Keratinocyte (primary cell): ENCODE measurements around the gene CIB4. TPM values are rescaled to one million over a fixed set of nuclear protein-coding genes. Genes with fewer than 3 reads are reported as not detected.

Source experiments
- DNase-seq: peaks from one replicate; pipeline ENCODE4 v3.0.0-alpha.2; 2011; ENCODE audit warnings: low read depth, missing footprints, low spot score
- FAIRE-seq: peaks from 2 replicates; lab custom pipeline; 2011; peaks lifted over from hg19 to GRCh38; lab: Jason Lieb, UNC
- H2AFZ ChIP-seq: 2 replicates; pipeline ENCODE4 v1.6.0; 2012; ENCODE audit warnings: low read length, control low read depth, inconsistent platforms; ENCODE audit not compliant: control insufficient read depth
- H3K27ac ChIP-seq: 2 replicates; pipeline ENCODE4 v1.5.1; 2011; ENCODE audit warnings: low read length; ENCODE audit not compliant: control insufficient read depth, insufficient read depth
- H3K27me3 ChIP-seq: 3 replicates; pipeline ENCODE4 v1.6.0; 2011; ENCODE audit warnings: low read length; ENCODE audit not compliant: control insufficient read depth, insufficient read depth; ENCODE audit errors: extremely low read depth
- H3K36me3 ChIP-seq, 2 experiments: 2 replicates in 1 of 2; 3 replicates in 1 of 2; pipeline ENCODE4 v1.5.1; 2011; ENCODE audit warnings: low read length in 2 of 2, mild to moderate bottlenecking in 1 of 2; ENCODE audit not compliant: control insufficient read depth in 2 of 2, insufficient read depth in 2 of 2; ENCODE audit errors: extremely low read depth in 1 of 2
- H3K4me1 ChIP-seq: 3 replicates; pipeline ENCODE4 v1.5.1; 2011; ENCODE audit warnings: low read length; ENCODE audit not compliant: control insufficient read depth, insufficient read depth; ENCODE audit errors: extremely low read depth
- H3K4me2 ChIP-seq: 3 replicates; pipeline ENCODE4 v1.6.0; 2011; ENCODE audit warnings: low read depth, low read length; ENCODE audit not compliant: control insufficient read depth, insufficient read depth; ENCODE audit errors: extremely low read depth
- H3K4me3 ChIP-seq, 3 experiments: fragments of 200-600 bp in 1 of 3; sonication (generic) in 1 of 3; 2 replicates in 2 of 3; 3 replicates in 1 of 3; pipeline ENCODE4 v1.5.1; 2011 to 2016; ENCODE audit warnings: low read length in 3 of 3, mild to moderate bottlenecking in 3 of 3, control low read depth in 2 of 3, inconsistent platforms in 1 of 3, low read depth in 1 of 3, mixed read lengths in 1 of 3, mixed run types in 1 of 3, moderate library complexity in 1 of 3; ENCODE audit not compliant: control insufficient read depth in 2 of 3, insufficient read depth in 2 of 3; ENCODE audit errors: extremely low read depth in 1 of 3
- H3K79me2 ChIP-seq: 2 replicates; pipeline ENCODE4 v1.6.0; 2012; ENCODE audit warnings: low read length; ENCODE audit not compliant: control insufficient read depth, insufficient read depth
- H3K9ac ChIP-seq: 3 replicates; pipeline ENCODE4 v1.6.0; 2011; ENCODE audit warnings: low read length; ENCODE audit not compliant: control insufficient read depth, insufficient read depth; ENCODE audit errors: extremely low read depth
- H3K9me1 ChIP-seq: 3 replicates; pipeline ENCODE4 v1.6.0; 2011; ENCODE audit warnings: low read length; ENCODE audit not compliant: control insufficient read depth, insufficient read depth; ENCODE audit errors: extremely low read depth
- H3K9me3 ChIP-seq: 2 replicates; pipeline ENCODE4 v1.5.1; 2012; ENCODE audit warnings: low read depth, low read length; ENCODE audit not compliant: control insufficient read depth
- H4K20me1 ChIP-seq: 3 replicates; pipeline ENCODE4 v1.6.0; 2011; ENCODE audit warnings: low read length; ENCODE audit not compliant: control insufficient read depth, insufficient read depth; ENCODE audit errors: extremely low read depth
- CTCF ChIP-seq, 3 experiments: IDR thresholded peaks in 1 of 3; conservative IDR thresholded peaks in 1 of 3; optimal IDR thresholded peaks in 1 of 3; 2 replicates in 2 of 3; 3 replicates in 1 of 3; pipeline versions ENCODE3 to v1.5.1; 2011; ENCODE audit warnings: low read length in 3 of 3, mild to moderate bottlenecking in 3 of 3, moderate library complexity in 2 of 3, control low read depth in 1 of 3, inconsistent platforms in 1 of 3; ENCODE audit not compliant: insufficient read depth in 2 of 3; ENCODE audit errors: extremely low read depth in 1 of 3
- EZH2 ChIP-seq: IDR thresholded peaks from one replicate; pipeline ENCODE4 v1.6.1; 2012; ENCODE audit warnings: inconsistent platforms, mild to moderate bottlenecking, low read length, moderate library complexity
- dilution Hi-C: fragments of 300-500 bp; cut with MboI; formaldehyde crosslinking; loops from one replicate; pipeline ENCODE4 v1.7.0; 2020; ENCODE audit warnings: low sequenced_read_pairs; ENCODE audit not compliant: extremely low pct_ligation_motif_present
- polyA plus RNA-seq, 5 experiments: library from polyadenylated mRNA; depleted of rRNA in 3 of 5; stranded (reverse) in 3 of 5; stranded (forward) in 1 of 5; unstranded in 1 of 5; fragments of >200 nt; gene quantifications; 1 replicate in 1 of 5; 2 replicates in 3 of 5; 3 replicates in 1 of 5; pipeline versions ENCODE4 v1.2.1 to v1.2.3, GENCODE V29; 2011 to 2012; ENCODE audit warnings: missing spikeins in 2 of 5, low read depth in 1 of 5, low replicate concordance in 1 of 5

Gene CIB4
- polyA plus RNA-seq, 1 donor (not counting 4 experiments of a cell fraction or from before 2014, with no cell fraction given): not detected

- no peak for FAIRE-seq
- Histone ChIP-seq H3K27ac (no peak overlapping the region), H4K20me1 (no peaks in the 10 kb centered on the region), H3K9ac (no peak overlapping the region), H3K9me1 (no peaks in the 10 kb centered on the region), H2AFZ (no peak overlapping the region), H3K79me2 (no peaks in the 10 kb centered on the region), H3K9me3 (no peaks in the 10 kb centered on the region), H3K4me2 (no peak overlapping the region), H3K36me3 (no peaks in the 10 kb centered on the region), H3K27me3 (peaks cover 11% of the 10 kb centered on the region), H3K4me3 (no peak overlapping the region), H3K4me1 (no peaks in the 10 kb centered on the region)
- no peak for TF ChIP-seq CTCF (optimal IDR thresholded peaks at IDR 0.05 in 1 of 3, IDR thresholded peaks at IDR 0.05 in 1 of 3, conservative IDR thresholded peaks at IDR 0.05 in 1 of 3; ENCODE audit: extremely low read depth in 1 of 3, insufficient read depth in 2 of 3, low read length in 3 of 3)
- no peak for TF ChIP-seq EZH2
- dilution Hi-C loops: no loop called here
- DNase-seq: no peak
Measured at GRCh38 chr2:26642429-26642828, 1.3 kb upstream of the CIB4 start.

GRCh38 chr2:26640331-26640745 lies 828 bp downstream of the CIB4 start:
- no peaks in the 10 kb centered on the region for H4K20me1 ChIP-seq
- H3K9ac ChIP-seq: no peak overlapping the region
- no peaks in the 10 kb centered on the region for H3K4me1 ChIP-seq
- dilution Hi-C loops: no loop called here
- H3K27me3 ChIP-seq: peaks cover 14% of the 10 kb centered on the region
- H3K4me2 ChIP-seq: no peak overlapping the region
- H3K79me2 ChIP-seq: no peaks in the 10 kb centered on the region
- no peak for TF ChIP-seq CTCF (optimal IDR thresholded peaks at IDR 0.05 in 1 of 3, IDR thresholded peaks at IDR 0.05 in 1 of 3, conservative IDR thresholded peaks at IDR 0.05 in 1 of 3; ENCODE audit: extremely low read depth in 1 of 3, insufficient read depth in 2 of 3, low read length in 3 of 3)
- no peak for TF ChIP-seq EZH2
- H2AFZ ChIP-seq: no peak overlapping the region
- H3K9me3 ChIP-seq: no peaks in the 10 kb centered on the region
- no peak for DNase-seq
- no peak overlapping the region for H3K4me3 ChIP-seq
- no peaks in the 10 kb centered on the region for H3K36me3 ChIP-seq
- H3K9me1 ChIP-seq: no peaks in the 10 kb centered on the region
- H3K27ac ChIP-seq: no peak overlapping the region
- no peak for FAIRE-seq
